ENCODE measurements around the gene MYLK4.

The MYLK4 gene

GRCh38 chr6:2619651-2620050, 131.1 kb downstream of the MYLK4 start:
- DNase-seq (ENCODE audit: low read depth, low spot score): no peak
- Histone ChIP-seq H3K27me3 (ENCODE audit: insufficient read depth, insufficient read length) (no peaks in the 10 kb centered on the region), H3K9ac (ENCODE audit: insufficient read length, low read depth) (no peak overlapping the region), H3K36me3 (ENCODE audit: insufficient read depth, insufficient read length, low read length) (no peaks in the 10 kb centered on the region), H3K4me1 (ENCODE audit: insufficient read depth, insufficient read length) (no peaks in the 10 kb centered on the region), H3K4me3 (ENCODE audit: insufficient read length, low read depth) (no peak overlapping the region), H3K9me3 (ENCODE audit: insufficient read depth, low read length) (no peaks in the 10 kb centered on the region)
- TF ChIP-seq ZNF274 (IDR thresholded peaks at IDR 0.05; ENCODE audit: low read depth, low read length) (no peak), SUZ12 (IDR thresholded peaks at IDR 0.05; ENCODE audit: extremely low read depth, insufficient read depth, insufficient read length) (no peak), YY1 (IDR thresholded peaks at IDR 0.05; ENCODE audit: insufficient read depth, insufficient read length) (no peak)

- Histone ChIP-seq H3K4me1 (ENCODE audit: insufficient read depth, insufficient read length) (no peaks in the 10 kb centered on the region), H3K9ac (ENCODE audit: insufficient read length, low read depth) (no peak overlapping the region), H3K27me3 (ENCODE audit: insufficient read depth, insufficient read length) (no peaks in the 10 kb centered on the region), H3K4me3 (ENCODE audit: insufficient read length, low read depth) (no peak overlapping the region), H3K9me3 (ENCODE audit: insufficient read depth, low read length) (no peaks in the 10 kb centered on the region; the same call in 1 of the 2 replicates), H3K36me3 (ENCODE audit: insufficient read depth, insufficient read length, low read length) (no peaks in the 10 kb centered on the region)
- no peak for DNase-seq (ENCODE audit: low read depth, low spot score)
- no peak for TF ChIP-seq YY1 (IDR thresholded peaks at IDR 0.05; ENCODE audit: insufficient read depth, insufficient read length)
- no peak for TF ChIP-seq ZNF274 (IDR thresholded peaks at IDR 0.05; ENCODE audit: low read depth, low read length)
Observed at GRCh38 chr6:2617729-2618128, 133.0 kb downstream of the MYLK4 start.

- no peaks in the 10 kb centered on the region for H3K27me3 ChIP-seq (ENCODE audit: insufficient read depth, insufficient read length)
- no peaks in the 10 kb centered on the region for H3K4me1 ChIP-seq (ENCODE audit: insufficient read depth, insufficient read length)
- DNase-seq (ENCODE audit: low read depth, low spot score): no peak
- no peaks in the 10 kb centered on the region for H3K36me3 ChIP-seq (ENCODE audit: insufficient read depth, insufficient read length, low read length)
- no peaks in the 10 kb centered on the region; the same call in 1 of the 2 replicates for H3K9me3 ChIP-seq (ENCODE audit: insufficient read depth, low read length)
- H3K9ac ChIP-seq (ENCODE audit: insufficient read length, low read depth): no peak overlapping the region
- TF ChIP-seq ZNF274 (IDR thresholded peaks at IDR 0.05; ENCODE audit: low read depth, low read length) (no peak), SUZ12 (IDR thresholded peaks at IDR 0.05; ENCODE audit: extremely low read depth, insufficient read depth, insufficient read length) (no peak), YY1 (IDR thresholded peaks at IDR 0.05; ENCODE audit: insufficient read depth, insufficient read length) (no peak)
- no peak overlapping the region for H3K4me3 ChIP-seq (ENCODE audit: insufficient read length, low read depth)
Observed at GRCh38 chr6:2616811-2617210, 133.9 kb downstream of the MYLK4 start.

GRCh38 chr6:2615251-2615650, 135.5 kb downstream of the MYLK4 start:
- Histone ChIP-seq H3K9ac (ENCODE audit: insufficient read length, low read depth) (no peak overlapping the region), H3K4me3 (ENCODE audit: insufficient read length, low read depth) (no peak overlapping the region), H3K27me3 (ENCODE audit: insufficient read depth, insufficient read length) (no peaks in the 10 kb centered on the region), H3K36me3 (ENCODE audit: insufficient read depth, insufficient read length, low read length) (no peaks in the 10 kb centered on the region), H3K4me1 (ENCODE audit: insufficient read depth, insufficient read length) (no peaks in the 10 kb centered on the region), H3K9me3 (ENCODE audit: insufficient read depth, low read length) (no peaks in the 10 kb centered on the region; the same call in 1 of the 2 replicates)
- TF ChIP-seq ZNF274 (IDR thresholded peaks at IDR 0.05; ENCODE audit: low read depth, low read length) (no peak), SUZ12 (IDR thresholded peaks at IDR 0.05; ENCODE audit: extremely low read depth, insufficient read depth, insufficient read length) (no peak), YY1 (IDR thresholded peaks at IDR 0.05; ENCODE audit: insufficient read depth, insufficient read length) (no peak)
- no peak for DNase-seq (ENCODE audit: low read depth, low spot score)

GRCh38 chr6:2614846-2615245, 135.9 kb downstream of the MYLK4 start:
- Histone ChIP-seq H3K9ac (ENCODE audit: insufficient read length, low read depth) (no peak overlapping the region), H3K27me3 (ENCODE audit: insufficient read depth, insufficient read length) (no peaks in the 10 kb centered on the region), H3K4me1 (ENCODE audit: insufficient read depth, insufficient read length) (no peaks in the 10 kb centered on the region), H3K36me3 (ENCODE audit: insufficient read depth, insufficient read length, low read length) (no peaks in the 10 kb centered on the region), H3K4me3 (ENCODE audit: insufficient read length, low read depth) (no peak overlapping the region), H3K9me3 (ENCODE audit: insufficient read depth, low read length) (no peaks in the 10 kb centered on the region; the same call in 1 of the 2 replicates)
- no peak for DNase-seq (ENCODE audit: low read depth, low spot score)
- TF ChIP-seq ZNF274 (IDR thresholded peaks at IDR 0.05; ENCODE audit: low read depth, low read length) (no peak), SUZ12 (IDR thresholded peaks at IDR 0.05; ENCODE audit: extremely low read depth, insufficient read depth, insufficient read length) (no peak), YY1 (IDR thresholded peaks at IDR 0.05; ENCODE audit: insufficient read depth, insufficient read length) (no peak)

- no peak overlapping the region for H3K4me3 ChIP-seq (ENCODE audit: insufficient read length, low read depth)
- H3K36me3 ChIP-seq (ENCODE audit: insufficient read depth, insufficient read length, low read length): no peaks in the 10 kb centered on the region
- no peaks in the 10 kb centered on the region; the same call in 1 of the 2 replicates for H3K9me3 ChIP-seq (ENCODE audit: insufficient read depth, low read length)
- H3K27me3 ChIP-seq (ENCODE audit: insufficient read depth, insufficient read length): no peaks in the 10 kb centered on the region
- H3K9ac ChIP-seq (ENCODE audit: insufficient read length, low read depth): no peak overlapping the region
- no peaks in the 10 kb centered on the region for H3K4me1 ChIP-seq (ENCODE audit: insufficient read depth, insufficient read length)
- TF ChIP-seq SUZ12 (IDR thresholded peaks at IDR 0.05; ENCODE audit: extremely low read depth, insufficient read depth, insufficient read length): no peak
- no peak for TF ChIP-seq ZNF274 (IDR thresholded peaks at IDR 0.05; ENCODE audit: low read depth, low read length)
- TF ChIP-seq YY1 (IDR thresholded peaks at IDR 0.05; ENCODE audit: insufficient read depth, insufficient read length): no peak
- DNase-seq (ENCODE audit: low read depth, low spot score): no peak
Observed at GRCh38 chr6:2614155-2614554, 136.6 kb downstream of the MYLK4 start.

Measured in NT2/D1 (cell line).